H9 (cell line): ENCODE results near the gene SRA1. TPM values are rescaled to one million over a fixed set of nuclear protein-coding genes. Genes with fewer than 3 reads are reported as not detected.

Experiments used
- DNase-seq: peaks from one replicate; pipeline ENCODE4 v3.0.0-alpha.2; 2017
- H2AFZ ChIP-seq: one replicate; pipeline ENCODE4 v1.6.1; 2013; ENCODE audit warnings: mild to moderate bottlenecking, low read length, control low read depth, moderate library complexity
- H2AK5ac ChIP-seq: 2 replicates; pipeline ENCODE4 v1.6.1; 2013; ENCODE audit warnings: low read length, control low read depth, mixed read lengths; ENCODE audit not compliant: insufficient read length
- H2BK120ac ChIP-seq: one replicate; pipeline ENCODE4 v1.6.1; 2013; ENCODE audit warnings: low read depth, mild to moderate bottlenecking, low read length, control low read depth, inconsistent platforms; ENCODE audit not compliant: poor library complexity, severe bottlenecking
- H2BK12ac ChIP-seq: 2 replicates; pipeline ENCODE4 v1.6.1; 2013; ENCODE audit warnings: low read length, control low read depth, mixed read lengths, low read depth; ENCODE audit not compliant: insufficient read length
- H2BK15ac ChIP-seq: 2 replicates; pipeline ENCODE4 v1.6.1; 2013; ENCODE audit warnings: low read depth, low read length, control low read depth
- H2BK20ac ChIP-seq: one replicate; pipeline ENCODE4 v1.6.1; 2013; ENCODE audit warnings: low read depth, mild to moderate bottlenecking, low read length, control low read depth, inconsistent platforms; ENCODE audit not compliant: poor library complexity, severe bottlenecking
- H2BK5ac ChIP-seq: 2 replicates; pipeline ENCODE4 v1.6.1; 2013; ENCODE audit warnings: low read length, control low read depth, mixed read lengths; ENCODE audit not compliant: insufficient read length
- H3K14ac ChIP-seq: 2 replicates; pipeline ENCODE4 v1.6.1; 2013; ENCODE audit warnings: low read length, control low read depth; ENCODE audit not compliant: insufficient read depth
- H3K18ac ChIP-seq: 2 replicates; pipeline ENCODE4 v1.6.1; 2013; ENCODE audit warnings: low read depth, mild to moderate bottlenecking, mixed read lengths, low read length, control low read depth; ENCODE audit not compliant: insufficient read length
- H3K23ac ChIP-seq: 2 replicates; pipeline ENCODE4 v1.6.1; 2013; ENCODE audit warnings: low read length, control low read depth, mixed read lengths, low read depth; ENCODE audit not compliant: insufficient read length
- H3K23me2 ChIP-seq: 2 replicates; pipeline ENCODE4 v1.6.1; 2013; ENCODE audit warnings: low read depth, mild to moderate bottlenecking, mixed read lengths, low read length, control low read depth; ENCODE audit not compliant: insufficient read length, poor library complexity, severe bottlenecking
- H3K27ac ChIP-seq: 2 replicates; pipeline ENCODE4 v1.5.1; 2013; ENCODE audit warnings: low read length, control low read depth, mixed read lengths, low read depth; ENCODE audit not compliant: insufficient read length
- H3K27me3 ChIP-seq: 2 replicates; pipeline ENCODE4 v1.6.1; 2013; ENCODE audit warnings: low read length, control low read depth, inconsistent platforms; ENCODE audit not compliant: insufficient read depth
- H3K4ac ChIP-seq: 2 replicates; pipeline ENCODE4 v1.6.1; 2013; ENCODE audit warnings: low read depth, mild to moderate bottlenecking, control low read depth, inconsistent platforms, low read length, moderate library complexity
- H3K4me1 ChIP-seq: 2 replicates; pipeline ENCODE4 v1.6.1; 2013; ENCODE audit warnings: low read length, control low read depth, inconsistent platforms; ENCODE audit not compliant: insufficient read depth
- H3K4me2 ChIP-seq: 2 replicates; pipeline ENCODE4 v1.6.1; 2013; ENCODE audit warnings: low read length, control low read depth, mixed read lengths; ENCODE audit not compliant: insufficient read length, insufficient read depth
- H3K56ac ChIP-seq: 2 replicates; pipeline ENCODE4 v1.6.1; 2013; ENCODE audit warnings: low read depth, mild to moderate bottlenecking, mixed read lengths, low read length, control low read depth; ENCODE audit not compliant: insufficient read length
- H3K79me1 ChIP-seq: 2 replicates; pipeline ENCODE4 v1.6.1; 2013; ENCODE audit warnings: low read depth, mild to moderate bottlenecking, moderate library complexity, low read length, control low read depth, inconsistent platforms; ENCODE audit not compliant: insufficient read depth, poor library complexity, severe bottlenecking
- H3K79me2 ChIP-seq: 2 replicates; pipeline ENCODE4 v1.6.1; 2013; ENCODE audit warnings: low read length, control low read depth, inconsistent platforms; ENCODE audit not compliant: insufficient read depth
- H3K9ac ChIP-seq: 2 replicates; pipeline ENCODE4 v1.6.1; 2013; ENCODE audit warnings: low read length, control low read depth, mixed read lengths; ENCODE audit not compliant: insufficient read length; ENCODE audit errors: extremely low read depth
- H3K9me3 ChIP-seq: one replicate; pipeline ENCODE4 v1.6.1; 2013; ENCODE audit warnings: low read depth, low read length, inconsistent platforms; ENCODE audit not compliant: control insufficient read depth
- H3T11ph ChIP-seq: one replicate; pipeline ENCODE4 v1.6.1; 2013; ENCODE audit warnings: mild to moderate bottlenecking, low read length, control low read depth, inconsistent platforms
- H4K20me1 ChIP-seq: one replicate; pipeline ENCODE4 v1.6.1; 2013; ENCODE audit not compliant: control insufficient read depth, insufficient read length, insufficient read depth
- H4K5ac ChIP-seq: 2 replicates; pipeline ENCODE4 v1.6.1; 2013; ENCODE audit warnings: low read depth, mild to moderate bottlenecking, mixed read lengths, low read length, control low read depth; ENCODE audit not compliant: insufficient read length
- H4K8ac ChIP-seq: replicated peaks from 2 replicates; pipeline ENCODE4 v1.6.1; 2013; ENCODE audit warnings: low read length, control low read depth, mixed read lengths, low read depth; ENCODE audit not compliant: insufficient read length
- H4K91ac ChIP-seq: 2 replicates; pipeline ENCODE4 v1.6.1; 2013; ENCODE audit warnings: low read depth, mild to moderate bottlenecking, moderate library complexity, mixed read lengths, low read length, control low read depth; ENCODE audit not compliant: insufficient read length
- H3K27ac Mint-ChIP-seq, 3 experiments: 2 replicates in 2 of 3; 3 replicates in 1 of 3; pipeline ENCODE4 v1.8.0; 2020 to 2021; ENCODE audit warnings: mixed read lengths in 3 of 3, mild to moderate bottlenecking in 1 of 3, moderate library complexity in 1 of 3
- H3K27me3 Mint-ChIP-seq: 2 replicates; pipeline ENCODE4 v1.8.0; 2021; ENCODE audit warnings: low read depth, mild to moderate bottlenecking, moderate library complexity, mixed read lengths
- H3K36me3 Mint-ChIP-seq, 3 experiments: 2 replicates in 2 of 3; 3 replicates in 1 of 3; pipeline ENCODE4 v1.8.0; 2020 to 2021; ENCODE audit warnings: low read depth in 3 of 3, mixed read lengths in 3 of 3; ENCODE audit not compliant: insufficient read depth in 1 of 3
- H3K4me1 Mint-ChIP-seq, 2 experiments: 2 replicates each; pipeline ENCODE4 v1.8.0; 2020; ENCODE audit warnings: mixed read lengths in 2 of 2
- H3K4me3 Mint-ChIP-seq, 2 experiments: 2 replicates in 1 of 2; 3 replicates in 1 of 2; pipeline ENCODE4 v1.8.0; 2020 to 2021; ENCODE audit warnings: mild to moderate bottlenecking in 2 of 2, mixed read lengths in 2 of 2, moderate library complexity in 1 of 2
- H3K9me3 Mint-ChIP-seq, 2 experiments: 2 replicates in 1 of 2; 3 replicates in 1 of 2; pipeline ENCODE4 v1.8.0; 2020; ENCODE audit warnings: mild to moderate bottlenecking in 2 of 2, mixed read lengths in 2 of 2, moderate library complexity in 1 of 2
- WGBS: extraction: QIAGEN DNeasy Blood & Tissue Kit; methylation state at CpG from one replicate; pipeline ENCODE4 v1.1.7; 2013; ENCODE audit warnings: missing lambda C conversion rate, low lambda C conversion rate, mixed read lengths; ENCODE audit not compliant: insufficient read length; ENCODE audit errors: extremely low coverage; 5-methylcytosine and 5-hydroxymethylcytosine counted together
- total RNA-seq: library from RNA; stranded (reverse); gene quantifications from 2 replicates; pipeline ENCODE4 v1.2.1, GENCODE V29; 2021
- TF ChIP-seq, protein P1 (sequence below): fragments of 200-600 bp; sonication (generic); conservative IDR thresholded peaks from 3 replicates; pipeline ENCODE4 v1.8.0; 2021; ENCODE audit warnings: antibody characterized with exemption, mild to moderate bottlenecking

Gene SRA1
- total RNA-seq, 1 experiment from 2014 or later: 49.3 TPM

GRCh38 chr5:140596321-140596741, 39.1 kb upstream of the SRA1 start:
- H3K4me2 ChIP-seq: no peak overlapping the region
- H3K18ac ChIP-seq: no peak overlapping the region
- H3K27me3 ChIP-seq: no peaks in the 10 kb centered on the region
- no peaks in the 10 kb centered on the region for H3K79me1 ChIP-seq
- H3K4me1 Mint-ChIP-seq: peaks cover 5 to 6% of the 10 kb centered on the region in 2 experiments
- H3K4me1 ChIP-seq: no peaks in the 10 kb centered on the region
- H4K91ac ChIP-seq: no peak overlapping the region
- no peak overlapping the region for H2BK12ac ChIP-seq
- no peak overlapping the region for H3K4ac ChIP-seq
- H2BK120ac ChIP-seq: no peak overlapping the region
- H3K9me3 Mint-ChIP-seq: no peaks in the 10 kb centered on the region; a peak in 1 of 5 replicates
- no peak overlapping the region for H2BK15ac ChIP-seq
- no peak overlapping the region for H4K5ac ChIP-seq
- H3K36me3 Mint-ChIP-seq: no peaks in the 10 kb centered on the region
- no peak overlapping the region for H2BK5ac ChIP-seq
- no peak overlapping the region for H2BK20ac ChIP-seq
- H3K9ac ChIP-seq: no peak overlapping the region
- H2AFZ ChIP-seq: no peak overlapping the region
- no peak overlapping the region for H3K23ac ChIP-seq
- no peak overlapping the region for H3K14ac ChIP-seq
- no peak overlapping the region for H3T11ph ChIP-seq
- no peaks in the 10 kb centered on the region for H3K79me2 ChIP-seq
- no peaks in the 10 kb centered on the region for H3K23me2 ChIP-seq
- WGBS: no CpG with 5 or more reads among the region's 1 CpG
- H4K8ac ChIP-seq: no peak overlapping the region
- peak overlapping the region in 1 of 3 experiments; percentile 52; a peak in 1 of 7 replicates for H3K27ac Mint-ChIP-seq
- TF ChIP-seq, protein P1, sequence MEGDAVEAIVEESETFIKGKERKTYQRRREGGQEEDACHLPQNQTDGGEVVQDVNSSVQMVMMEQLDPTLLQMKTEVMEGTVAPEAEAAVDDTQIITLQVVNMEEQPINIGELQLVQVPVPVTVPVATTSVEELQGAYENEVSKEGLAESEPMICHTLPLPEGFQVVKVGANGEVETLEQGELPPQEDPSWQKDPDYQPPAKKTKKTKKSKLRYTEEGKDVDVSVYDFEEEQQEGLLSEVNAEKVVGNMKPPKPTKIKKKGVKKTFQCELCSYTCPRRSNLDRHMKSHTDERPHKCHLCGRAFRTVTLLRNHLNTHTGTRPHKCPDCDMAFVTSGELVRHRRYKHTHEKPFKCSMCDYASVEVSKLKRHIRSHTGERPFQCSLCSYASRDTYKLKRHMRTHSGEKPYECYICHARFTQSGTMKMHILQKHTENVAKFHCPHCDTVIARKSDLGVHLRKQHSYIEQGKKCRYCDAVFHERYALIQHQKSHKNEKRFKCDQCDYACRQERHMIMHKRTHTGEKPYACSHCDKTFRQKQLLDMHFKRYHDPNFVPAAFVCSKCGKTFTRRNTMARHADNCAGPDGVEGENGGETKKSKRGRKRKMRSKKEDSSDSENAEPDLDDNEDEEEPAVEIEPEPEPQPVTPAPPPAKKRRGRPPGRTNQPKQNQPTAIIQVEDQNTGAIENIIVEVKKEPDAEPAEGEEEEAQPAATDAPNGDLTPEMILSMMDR: no peak
- H4K20me1 ChIP-seq: no peaks in the 10 kb centered on the region
- no peak for DNase-seq
- no peak overlapping the region for H3K56ac ChIP-seq
- no peak overlapping the region for H2AK5ac ChIP-seq
- no peaks in the 10 kb centered on the region for H3K9me3 ChIP-seq
- peaks cover 9% of the 10 kb centered on the region for H3K27me3 Mint-ChIP-seq
- H3K27ac ChIP-seq: no peak overlapping the region
- no peak overlapping the region for H3K4me3 Mint-ChIP-seq
